WTC11 (cell line): Measurements from ENCODE around the gene ITK. TPM values are rescaled to one million over a fixed set of nuclear protein-coding genes. Genes with fewer than 3 reads are reported as not detected.

Source experiments
- ATAC-seq: fragments of 200-7000 bp; cut with Tn5 transposase; 2 replicates; pipeline ENCODE4 v1.10.0; 2021; ENCODE audit warnings: mild to moderate bottlenecking, moderate library complexity
- CTCF ChIA-PET: fragments of 300-600 bp; sonication (Branson Sonifier 250); formaldehyde crosslinking; loops from one replicate; lab custom pipeline; 2021; ENCODE audit warnings: antibody characterized with exemption; lab: Charles Lee
- POLR2A ChIA-PET: fragments of 350-600 bp; sonication (Branson Sonifier 250); formaldehyde crosslinking; loops from one replicate; lab custom pipeline; 2021; ENCODE audit warnings: antibody characterized with exemption; lab: Charles Lee
- DNase-seq: peaks from one replicate; pipeline ENCODE4 v3.0.0; 2021; ENCODE audit warnings: low spot score
- H3K27ac Mint-ChIP-seq: 2 replicates; pipeline ENCODE4 v1.8.0; 2021; ENCODE audit warnings: mixed read lengths
- H3K27me3 Mint-ChIP-seq: 2 replicates; pipeline ENCODE4 v1.8.0; 2021; ENCODE audit warnings: low read depth, mild to moderate bottlenecking, moderate library complexity, mixed read lengths
- H3K36me3 Mint-ChIP-seq: 2 replicates; pipeline ENCODE4 v1.8.0; 2021; ENCODE audit warnings: mixed read lengths
- H3K4me1 Mint-ChIP-seq: 2 replicates; pipeline ENCODE4 v1.8.0; 2022; ENCODE audit warnings: mixed read lengths
- H3K4me3 Mint-ChIP-seq: 2 replicates; pipeline ENCODE4 v1.8.0; 2021; ENCODE audit warnings: mild to moderate bottlenecking, moderate library complexity, mixed read lengths
- H3K9me3 Mint-ChIP-seq: 2 replicates; pipeline ENCODE4 v1.8.0; 2021; ENCODE audit warnings: mixed read lengths
- CDX4 ChIP-seq: fragments of 250-450 bp; sonication (Bioruptor Pico); IDR thresholded peaks from 2 replicates; pipeline ENCODE4 v1.9.0; 2021; ENCODE audit warnings: moderate library complexity, mild to moderate bottlenecking, inconsistent platforms, borderline replicate concordance
- CREB1 ChIP-seq: sonication (generic); formaldehyde crosslinking; IDR thresholded peaks from 2 replicates; pipeline ENCODE4 v1.8.0; 2023; ENCODE audit warnings: mild to moderate bottlenecking, missing genetic modification reagents
- FOXK1 ChIP-seq: sonication (generic); formaldehyde crosslinking; IDR thresholded peaks from 2 replicates; pipeline ENCODE4 v1.8.0; 2022; ENCODE audit warnings: mild to moderate bottlenecking, moderate library complexity, missing genetic modification reagents
- FOXP1 ChIP-seq: sonication (generic); formaldehyde crosslinking; IDR thresholded peaks from 2 replicates; pipeline ENCODE4 v1.8.0; 2022; ENCODE audit warnings: missing genetic modification reagents, mild to moderate bottlenecking, moderate library complexity, borderline replicate concordance
- FOXP4 ChIP-seq: sonication (generic); formaldehyde crosslinking; IDR thresholded peaks from 2 replicates; pipeline ENCODE4 v1.8.0; 2022; ENCODE audit warnings: mild to moderate bottlenecking, missing genetic modification reagents
- GABPB1 ChIP-seq: sonication (generic); formaldehyde crosslinking; IDR thresholded peaks from 2 replicates; pipeline ENCODE4 v1.8.1; 2023; ENCODE audit warnings: mild to moderate bottlenecking, missing genetic modification reagents
- JAZF1 ChIP-seq: fragments of 250-450 bp; sonication (Bioruptor Pico); IDR thresholded peaks from 2 replicates; pipeline ENCODE4 v1.9.0; 2021; ENCODE audit warnings: moderate library complexity, mild to moderate bottlenecking, inconsistent platforms
- JUN ChIP-seq: sonication (generic); formaldehyde crosslinking; IDR thresholded peaks from 2 replicates; pipeline ENCODE4 v1.8.0; 2023; ENCODE audit warnings: mild to moderate bottlenecking, missing genetic modification reagents
- MAX ChIP-seq: sonication (generic); formaldehyde crosslinking; IDR thresholded peaks from 2 replicates; pipeline ENCODE4 v1.8.0; 2022; ENCODE audit warnings: mild to moderate bottlenecking, missing genetic modification reagents
- NR1H2 ChIP-seq: sonication (generic); formaldehyde crosslinking; IDR thresholded peaks from 2 replicates; pipeline ENCODE4 v1.9.0; 2021; ENCODE audit warnings: mild to moderate bottlenecking, moderate library complexity, missing genetic modification reagents
- RELA ChIP-seq: sonication (generic); formaldehyde crosslinking; IDR thresholded peaks from 2 replicates; pipeline ENCODE4 v1.8.1; 2022; ENCODE audit warnings: missing genetic modification reagents, mild to moderate bottlenecking, borderline replicate concordance
- SMAD3 ChIP-seq: sonication (generic); formaldehyde crosslinking; IDR thresholded peaks from 2 replicates; pipeline ENCODE4 v1.8.0; 2022; ENCODE audit warnings: missing genetic modification reagents, mild to moderate bottlenecking, borderline replicate concordance
- SP1 ChIP-seq: sonication (generic); formaldehyde crosslinking; conservative IDR thresholded peaks from 2 replicates; pipeline ENCODE4 v1.8.1; 2022; ENCODE audit warnings: missing genetic modification reagents
- TEAD1 ChIP-seq: sonication (generic); formaldehyde crosslinking; IDR thresholded peaks from 2 replicates; pipeline ENCODE4 v1.8.0; 2022; ENCODE audit warnings: mild to moderate bottlenecking, missing genetic modification reagents
- TEAD4 ChIP-seq: sonication (generic); formaldehyde crosslinking; IDR thresholded peaks from 2 replicates; pipeline ENCODE4 v1.8.0; 2022; ENCODE audit warnings: mild to moderate bottlenecking, missing genetic modification reagents
- TP53 ChIP-seq: sonication (generic); formaldehyde crosslinking; IDR thresholded peaks from 2 replicates; pipeline ENCODE4 v1.8.1; 2023; ENCODE audit warnings: mild to moderate bottlenecking, missing genetic modification reagents
- ZNF263 ChIP-seq: sonication (generic); formaldehyde crosslinking; IDR thresholded peaks from 2 replicates; pipeline ENCODE4 v1.8.1; 2022; ENCODE audit warnings: low read depth, mild to moderate bottlenecking, moderate library complexity, missing genetic modification reagents
- total RNA-seq: library from RNA; stranded (reverse); gene quantifications from 3 replicates; pipeline ENCODE4 v1.2.3, GENCODE V29; 2021
- TF ChIP-seq, protein P1 (sequence below): sonication (generic); formaldehyde crosslinking; conservative IDR thresholded peaks from 2 replicates; pipeline ENCODE4 v1.8.1; 2023; ENCODE audit warnings: mild to moderate bottlenecking, low read depth, missing genetic modification reagents, moderate library complexity
- TF ChIP-seq, protein P2 (sequence below): sonication (generic); formaldehyde crosslinking; IDR thresholded peaks from 2 replicates; pipeline ENCODE4 v1.8.1; 2022; ENCODE audit warnings: mild to moderate bottlenecking, moderate library complexity, missing genetic modification reagents

Gene ITK
- total RNA-seq, 1 experiment from 2014 or later: 0.52 TPM

- no peak for DNase-seq
- Mint-ChIP-seq H3K27me3 (no peaks in the 10 kb centered on the region), H3K4me1 (no peaks in the 10 kb centered on the region), H3K9me3 (no peaks in the 10 kb centered on the region), H3K36me3 (peaks cover 33% of the 10 kb centered on the region), H3K4me3 (no peak overlapping the region), H3K27ac (no peak overlapping the region)
- ChIA-PET POLR2A (no interaction called here), CTCF (interaction anchor here (1.0 to 1.7 kb wide), 7 partner anchors 8 to 293 kb away, joined by 3 to 21 read pairs (median 5); no protein-coding TSS in a partner anchor)
- no peak for ATAC-seq
- TF ChIP-seq, protein P1, sequence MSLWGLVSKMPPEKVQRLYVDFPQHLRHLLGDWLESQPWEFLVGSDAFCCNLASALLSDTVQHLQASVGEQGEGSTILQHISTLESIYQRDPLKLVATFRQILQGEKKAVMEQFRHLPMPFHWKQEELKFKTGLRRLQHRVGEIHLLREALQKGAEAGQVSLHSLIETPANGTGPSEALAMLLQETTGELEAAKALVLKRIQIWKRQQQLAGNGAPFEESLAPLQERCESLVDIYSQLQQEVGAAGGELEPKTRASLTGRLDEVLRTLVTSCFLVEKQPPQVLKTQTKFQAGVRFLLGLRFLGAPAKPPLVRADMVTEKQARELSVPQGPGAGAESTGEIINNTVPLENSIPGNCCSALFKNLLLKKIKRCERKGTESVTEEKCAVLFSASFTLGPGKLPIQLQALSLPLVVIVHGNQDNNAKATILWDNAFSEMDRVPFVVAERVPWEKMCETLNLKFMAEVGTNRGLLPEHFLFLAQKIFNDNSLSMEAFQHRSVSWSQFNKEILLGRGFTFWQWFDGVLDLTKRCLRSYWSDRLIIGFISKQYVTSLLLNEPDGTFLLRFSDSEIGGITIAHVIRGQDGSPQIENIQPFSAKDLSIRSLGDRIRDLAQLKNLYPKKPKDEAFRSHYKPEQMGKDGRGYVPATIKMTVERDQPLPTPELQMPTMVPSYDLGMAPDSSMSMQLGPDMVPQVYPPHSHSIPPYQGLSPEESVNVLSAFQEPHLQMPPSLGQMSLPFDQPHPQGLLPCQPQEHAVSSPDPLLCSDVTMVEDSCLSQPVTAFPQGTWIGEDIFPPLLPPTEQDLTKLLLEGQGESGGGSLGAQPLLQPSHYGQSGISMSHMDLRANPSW (CRISPR knock-in tag): no peak
- TF ChIP-seq MAX (CRISPR knock-in tag) (no peak), RELA (CRISPR knock-in tag) (no peak), GABPB1 (no peak)
Observed at GRCh38 chr5:157295247-157295646, 114.6 kb downstream of the ITK start.

- Mint-ChIP-seq H3K36me3 (peaks cover 38% of the 10 kb centered on the region), H3K27me3 (no peaks in the 10 kb centered on the region), H3K4me1 (no peaks in the 10 kb centered on the region), H3K4me3 (no peak overlapping the region), H3K27ac (no peak overlapping the region), H3K9me3 (no peaks in the 10 kb centered on the region)
- no peak for TF ChIP-seq FOXP1
- DNase-seq (no peak), ATAC-seq (no peak)
- ChIA-PET POLR2A (no interaction called here), CTCF (interaction anchor here (2.3 kb wide), 1 partner anchor 28 kb away, joined by 7 read pairs; no protein-coding TSS in a partner anchor)
Observed at GRCh38 chr5:157300564-157300963, 119.9 kb downstream of the ITK start.

GRCh38 chr5:157301066-157301465, 120.4 kb downstream of the ITK start:
- Mint-ChIP-seq H3K36me3 (peaks cover 34% of the 10 kb centered on the region), H3K9me3 (no peaks in the 10 kb centered on the region), H3K4me3 (no peak overlapping the region), H3K4me1 (no peaks in the 10 kb centered on the region), H3K27ac (no peak overlapping the region), H3K27me3 (no peaks in the 10 kb centered on the region)
- CTCF ChIA-PET: interaction anchor here (2.3 kb wide), 1 partner anchor 27 kb away, joined by 7 read pairs; no protein-coding TSS in a partner anchor
- DNase-seq: no peak
- ATAC-seq: no peak
- no peak for TF ChIP-seq RELA (CRISPR knock-in tag)
- no peak for TF ChIP-seq CREB1
- no peak for TF ChIP-seq FOXK1
- TF ChIP-seq JUN (CRISPR knock-in tag): no peak
- TF ChIP-seq SP1 (CRISPR knock-in tag): no peak
- TF ChIP-seq JAZF1 (CRISPR knock-in tag): no peak
- POLR2A ChIA-PET: no interaction called here

GRCh38 chr5:157303023-157303422, 122.4 kb downstream of the ITK start:
- no peak for TF ChIP-seq ZNF263 (CRISPR knock-in tag)
- no peak for TF ChIP-seq CREB1
- no peak for TF ChIP-seq NR1H2 (CRISPR knock-in tag)
- TF ChIP-seq TEAD4 (CRISPR knock-in tag): no peak
- TF ChIP-seq, protein P2, sequence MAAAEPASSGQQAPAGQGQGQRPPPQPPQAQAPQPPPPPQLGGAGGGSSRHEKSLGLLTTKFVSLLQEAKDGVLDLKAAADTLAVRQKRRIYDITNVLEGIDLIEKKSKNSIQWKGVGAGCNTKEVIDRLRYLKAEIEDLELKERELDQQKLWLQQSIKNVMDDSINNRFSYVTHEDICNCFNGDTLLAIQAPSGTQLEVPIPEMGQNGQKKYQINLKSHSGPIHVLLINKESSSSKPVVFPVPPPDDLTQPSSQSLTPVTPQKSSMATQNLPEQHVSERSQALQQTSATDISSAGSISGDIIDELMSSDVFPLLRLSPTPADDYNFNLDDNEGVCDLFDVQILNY (CRISPR knock-in tag): no peak
- TF ChIP-seq TEAD1 (CRISPR knock-in tag): no peak
- no peak for TF ChIP-seq CDX4 (CRISPR knock-in tag)
- no peak for TF ChIP-seq RELA (CRISPR knock-in tag)
- TF ChIP-seq SMAD3 (CRISPR knock-in tag): no peak
- no peak for TF ChIP-seq TP53 (CRISPR knock-in tag)
- TF ChIP-seq FOXP4 (CRISPR knock-in tag): no peak
- TF ChIP-seq, all 79 proteins: peak for 0
- Mint-ChIP-seq H3K9me3 (no peaks in the 10 kb centered on the region), H3K27ac (no peak overlapping the region), H3K4me1 (no peaks in the 10 kb centered on the region), H3K4me3 (no peak overlapping the region), H3K36me3 (peaks cover 21% of the 10 kb centered on the region), H3K27me3 (no peaks in the 10 kb centered on the region)
- DNase-seq (no peak), ATAC-seq (no peak)
- ChIA-PET CTCF (interaction anchor here (0.9 to 2.2 kb wide), 13 partner anchors 8 to 167 kb away, joined by 3 to 26 read pairs (median 13); partner anchors contain the start of genes CYFIP2 and MED7), POLR2A (interaction anchor here (0.8 kb wide), 1 partner anchor 9 kb away, joined by 3 read pairs; no protein-coding TSS in a partner anchor)
